ENCODE results near the gene ILF2.

Gene ILF2

DNA sequence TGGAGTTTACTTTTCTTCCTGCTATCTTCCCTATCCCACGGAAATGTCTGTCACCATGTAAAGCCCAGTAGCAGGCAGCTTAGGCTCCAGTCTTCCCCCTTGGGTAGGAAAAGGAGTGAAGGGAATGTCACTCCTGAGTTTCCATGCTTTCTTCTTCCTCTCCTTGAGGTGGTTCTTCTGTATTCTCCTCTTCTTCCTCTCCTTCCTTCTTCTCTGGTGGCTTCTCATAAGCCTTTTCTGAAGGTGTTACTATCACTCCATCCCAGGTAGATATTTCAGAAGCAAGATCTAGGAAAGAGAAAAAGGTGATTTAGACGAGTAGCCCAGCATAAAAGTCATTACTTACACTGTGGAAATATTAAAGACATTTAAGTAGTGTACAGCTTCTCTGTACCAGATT is 8.5 kb downstream of the ILF2 start:
- Histone ChIP-seq H3K4me2 (ENCODE audit: insufficient read depth, low read length) (no peak overlapping the region), H3K79me2 (ENCODE audit: insufficient read depth, low read length) (peaks cover 41% of the 10 kb centered on the region), H4K20me1 (ENCODE audit: insufficient read depth, low read length) (peaks cover 14% of the 10 kb centered on the region; the same call in 1 of the 2 replicates), H3K36me3 (ENCODE audit: insufficient read depth, low read length) (peaks cover 71% of the 10 kb centered on the region), H3K4me3 (ENCODE audit: low read depth in 1 of 2, low read length in 2 of 2) (no peak overlapping the region), H3K27me3 (ENCODE audit: insufficient read depth, low read length, poor library complexity) (no peaks in the 10 kb centered on the region), H3K9ac (ENCODE audit: low read depth, low read length) (no peak overlapping the region), H3K4me1 (ENCODE audit: insufficient read depth, low read length) (peaks cover 29% of the 10 kb centered on the region), H3K27ac (ENCODE audit: low read length) (no peak overlapping the region), H3K9me3 (ENCODE audit: insufficient read depth, low read length, severe bottlenecking) (no peaks in the 10 kb centered on the region), H2AFZ (ENCODE audit: low read depth, low read length) (no peak overlapping the region)
- TF ChIP-seq EZH2 (IDR thresholded peaks at IDR 0.05; ENCODE audit: borderline replicate concordance, low read depth, low read length, severe bottlenecking): no peak
- TF ChIP-seq, protein P1, sequence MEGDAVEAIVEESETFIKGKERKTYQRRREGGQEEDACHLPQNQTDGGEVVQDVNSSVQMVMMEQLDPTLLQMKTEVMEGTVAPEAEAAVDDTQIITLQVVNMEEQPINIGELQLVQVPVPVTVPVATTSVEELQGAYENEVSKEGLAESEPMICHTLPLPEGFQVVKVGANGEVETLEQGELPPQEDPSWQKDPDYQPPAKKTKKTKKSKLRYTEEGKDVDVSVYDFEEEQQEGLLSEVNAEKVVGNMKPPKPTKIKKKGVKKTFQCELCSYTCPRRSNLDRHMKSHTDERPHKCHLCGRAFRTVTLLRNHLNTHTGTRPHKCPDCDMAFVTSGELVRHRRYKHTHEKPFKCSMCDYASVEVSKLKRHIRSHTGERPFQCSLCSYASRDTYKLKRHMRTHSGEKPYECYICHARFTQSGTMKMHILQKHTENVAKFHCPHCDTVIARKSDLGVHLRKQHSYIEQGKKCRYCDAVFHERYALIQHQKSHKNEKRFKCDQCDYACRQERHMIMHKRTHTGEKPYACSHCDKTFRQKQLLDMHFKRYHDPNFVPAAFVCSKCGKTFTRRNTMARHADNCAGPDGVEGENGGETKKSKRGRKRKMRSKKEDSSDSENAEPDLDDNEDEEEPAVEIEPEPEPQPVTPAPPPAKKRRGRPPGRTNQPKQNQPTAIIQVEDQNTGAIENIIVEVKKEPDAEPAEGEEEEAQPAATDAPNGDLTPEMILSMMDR (IDR thresholded peaks at IDR 0.05; ENCODE audit: borderline replicate concordance, extremely low read depth, low read length, poor library complexity, severe bottlenecking): no peak
- DNase-seq: no peak
- no peak for ATAC-seq (ENCODE audit: insufficient read depth, low read depth)

DNA sequence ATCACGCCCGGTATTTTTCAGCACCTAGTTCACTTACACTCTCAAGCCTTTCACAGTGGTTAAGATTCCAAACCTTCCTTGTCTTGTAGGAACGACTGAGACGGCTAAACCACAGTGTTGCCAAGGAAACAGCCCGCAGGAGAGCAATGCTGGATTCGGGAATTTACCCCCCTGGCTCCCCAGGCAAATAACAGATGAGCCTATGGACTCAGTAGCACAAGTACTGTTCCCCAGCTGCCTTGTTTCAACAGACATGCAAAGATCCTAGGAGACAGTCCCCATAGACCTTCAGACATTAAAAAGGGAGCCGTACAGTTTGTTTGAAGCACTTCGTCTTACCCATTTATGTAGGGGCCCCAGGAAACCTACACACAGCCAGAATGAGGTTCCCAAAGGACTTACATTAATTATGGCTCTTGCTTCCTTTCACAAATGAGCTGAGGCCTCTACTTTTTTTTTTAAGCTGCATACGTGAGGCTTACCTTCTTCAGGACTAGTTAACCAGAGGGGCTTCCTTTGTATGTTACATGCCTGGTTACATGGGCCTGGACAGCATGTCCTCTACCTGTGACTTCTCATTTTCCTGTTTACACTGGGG is 9.6 kb downstream of the ILF2 start:
- H3K9ac ChIP-seq (ENCODE audit: low read depth, low read length): no peak overlapping the region
- DNase-seq (no peak), ATAC-seq (ENCODE audit: insufficient read depth, low read depth) (no peak)
- no peaks in the 10 kb centered on the region for H3K27me3 ChIP-seq (ENCODE audit: insufficient read depth, low read length, poor library complexity)
- no peaks in the 10 kb centered on the region for H3K9me3 ChIP-seq (ENCODE audit: insufficient read depth, low read length, severe bottlenecking)
- no peak overlapping the region for H2AFZ ChIP-seq (ENCODE audit: low read depth, low read length)
- TF ChIP-seq EZH2 (IDR thresholded peaks at IDR 0.05; ENCODE audit: borderline replicate concordance, low read depth, low read length, severe bottlenecking): no peak
- TF ChIP-seq, protein P1 (IDR thresholded peaks at IDR 0.05; ENCODE audit: borderline replicate concordance, extremely low read depth, low read length, poor library complexity, severe bottlenecking): no peak
- peaks cover 31% of the 10 kb centered on the region for H3K79me2 ChIP-seq (ENCODE audit: insufficient read depth, low read length)
- peaks cover 28% of the 10 kb centered on the region for H3K4me1 ChIP-seq (ENCODE audit: insufficient read depth, low read length)
- H3K36me3 ChIP-seq (ENCODE audit: insufficient read depth, low read length): peaks cover 61% of the 10 kb centered on the region
- peaks cover 5% of the 10 kb centered on the region; the same call in 1 of the 2 replicates for H4K20me1 ChIP-seq (ENCODE audit: insufficient read depth, low read length)
- no peak overlapping the region for H3K27ac ChIP-seq (ENCODE audit: low read length)
- no peak overlapping the region for H3K4me3 ChIP-seq (ENCODE audit: low read depth in 1 of 2, low read length in 2 of 2)
- no peak overlapping the region for H3K4me2 ChIP-seq (ENCODE audit: insufficient read depth, low read length)

DNA sequence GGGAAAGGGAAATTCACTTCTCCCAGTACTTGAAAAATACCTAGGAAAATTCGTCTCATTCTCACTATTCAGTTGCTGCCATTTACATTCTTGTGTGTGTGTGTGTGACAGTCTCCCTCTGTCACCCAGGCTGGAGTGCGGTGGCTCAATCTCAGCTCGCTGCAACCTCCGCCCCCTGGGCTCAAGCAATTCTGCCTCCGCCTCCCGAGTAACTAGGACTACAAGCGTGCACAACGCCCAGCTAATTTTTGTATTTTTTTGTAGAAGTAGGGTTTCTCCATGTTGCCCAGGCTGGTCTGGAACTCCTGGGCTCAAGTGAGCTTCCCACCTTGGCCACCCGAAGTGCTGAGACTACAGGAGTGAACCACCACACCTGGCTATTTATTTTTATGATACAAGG is 11.1 kb downstream of the ILF2 start:
- TF ChIP-seq, protein P1 (IDR thresholded peaks at IDR 0.05; ENCODE audit: borderline replicate concordance, extremely low read depth, low read length, poor library complexity, severe bottlenecking): no peak
- TF ChIP-seq EZH2 (IDR thresholded peaks at IDR 0.05; ENCODE audit: borderline replicate concordance, low read depth, low read length, severe bottlenecking): no peak
- Histone ChIP-seq H3K4me2 (ENCODE audit: insufficient read depth, low read length) (peak overlapping the region; percentile 70), H3K9ac (ENCODE audit: low read depth, low read length) (peak overlapping the region; percentile 79), H3K27ac (ENCODE audit: low read length) (no peak overlapping the region; the same call in 1 of the 2 replicates), H3K27me3 (ENCODE audit: insufficient read depth, low read length, poor library complexity) (no peaks in the 10 kb centered on the region), H3K79me2 (ENCODE audit: insufficient read depth, low read length) (peaks cover 20% of the 10 kb centered on the region), H3K4me1 (ENCODE audit: insufficient read depth, low read length) (peaks cover 28% of the 10 kb centered on the region), H4K20me1 (ENCODE audit: insufficient read depth, low read length) (peaks cover 5% of the 10 kb centered on the region; the same call in 1 of the 2 replicates), H3K9me3 (ENCODE audit: insufficient read depth, low read length, severe bottlenecking) (no peaks in the 10 kb centered on the region), H3K36me3 (ENCODE audit: insufficient read depth, low read length) (peaks cover 45% of the 10 kb centered on the region), H3K4me3 (ENCODE audit: low read depth in 1 of 2, low read length in 2 of 2) (peak overlapping the region; percentile 67 to 85; a peak in 3 of 4 replicates), H2AFZ (ENCODE audit: low read depth, low read length) (no peak overlapping the region)
- ATAC-seq (ENCODE audit: insufficient read depth, low read depth) (no peak), DNase-seq (no peak)

All from DND-41 (cell line).